HG03060 (cell line): Measurements from ENCODE around the gene KCNG1.
A peak's percentile ranks its signal among the peaks of the same experiment; 100 is the strongest.

Source experiments
- ATAC-seq: cut with Tn5 transposase; IDR thresholded peaks from one replicate; pipeline ENCODE4 v1.9.1; 2021; ENCODE audit warnings: low read depth, moderate number of reproducible peaks; ENCODE audit not compliant: unreplicated experiment

The KCNG1 gene

DNA sequence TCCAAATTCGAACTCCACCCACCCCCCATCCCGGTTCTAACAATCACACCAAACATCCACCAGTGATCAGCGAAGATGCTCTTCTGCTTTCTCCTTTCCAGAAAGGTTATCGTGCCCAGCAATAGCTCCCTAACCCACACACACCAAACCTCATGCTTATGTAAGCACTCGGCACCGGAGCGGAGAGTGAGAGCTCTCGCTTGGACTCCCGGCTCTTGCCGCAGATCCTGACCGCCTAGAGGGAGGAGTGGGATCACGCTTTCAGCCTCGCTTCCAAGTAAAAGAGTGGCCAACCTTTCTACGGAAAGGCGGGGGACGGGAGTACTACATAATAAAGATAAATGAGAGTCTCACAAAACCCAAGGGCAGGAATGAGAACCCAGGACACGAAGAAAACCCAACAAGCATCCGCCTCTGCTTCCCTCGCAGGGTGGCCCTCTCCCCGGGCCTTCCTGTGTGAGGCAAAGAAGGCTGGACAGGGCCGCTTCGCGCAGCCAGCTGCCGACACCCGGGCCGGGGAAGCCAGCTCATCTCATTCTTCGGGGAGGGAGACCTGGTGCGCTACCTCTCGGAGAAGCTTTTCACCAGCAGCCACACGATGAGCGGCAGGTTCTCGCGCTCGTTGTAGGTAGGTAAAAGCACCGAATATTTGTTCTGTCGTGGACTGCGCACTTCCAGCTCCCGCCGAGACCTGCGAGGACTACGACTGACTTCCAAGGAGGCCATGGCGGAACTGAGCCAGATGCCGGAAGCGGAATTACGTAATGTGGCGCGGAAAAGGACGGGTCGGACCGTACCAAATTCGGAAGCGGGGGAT is 64.9 kb downstream of the KCNG1 start, which contains the start of gene DPM1:
DPM1 (minus strand) TSS at position 735 of the 817 bp plus-strand sequence; CDS start at position 726, 9 bp downstream.
- peak; percentile 49 for ATAC-seq

DNA sequence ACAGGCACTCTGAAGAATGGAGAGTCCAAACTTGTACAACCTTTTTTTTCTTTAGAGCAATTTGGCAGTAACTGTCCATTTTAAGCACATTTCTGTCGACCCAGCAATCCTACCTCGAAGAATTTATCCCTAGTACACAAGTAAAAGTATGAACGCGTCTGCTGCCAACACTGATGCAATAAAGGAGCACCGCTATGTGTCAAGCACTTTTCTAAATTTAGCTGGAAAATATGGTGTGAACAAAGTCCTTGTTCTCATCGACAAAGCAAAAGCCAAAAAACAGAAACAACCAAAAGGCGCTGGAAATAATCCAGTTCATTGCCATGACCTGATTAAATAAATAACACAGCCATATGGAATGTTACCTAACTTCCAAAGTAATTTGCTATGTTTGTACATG is 65.6 kb downstream of the KCNG1 start:
- ATAC-seq: no peak

- no peak for ATAC-seq
These were observed 69.1 kb downstream of the KCNG1 start for GRCh38 chr20:50953821-50954220.
